ENCODE data around the gene ZNF418.

DNA sequence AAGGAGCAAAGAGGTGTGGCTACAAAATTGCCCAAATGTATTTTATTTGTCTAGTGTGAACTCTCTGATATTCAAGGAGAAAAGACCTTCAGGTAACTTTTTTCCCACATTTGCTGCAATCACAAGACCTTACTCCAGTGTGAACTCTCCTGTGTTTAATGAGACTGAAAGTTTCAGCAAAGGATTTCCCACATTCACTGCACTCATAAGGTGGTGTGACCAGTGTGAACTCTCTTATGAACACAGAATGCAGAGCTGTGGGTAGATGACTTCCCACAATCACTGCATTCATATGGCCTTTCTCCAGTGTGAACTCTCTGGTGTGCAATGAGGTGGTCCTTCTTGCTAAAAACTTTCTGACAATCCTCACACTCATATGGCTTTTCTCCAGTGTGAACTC, 62.8 kb downstream of the ZNF418 start:
- TF ChIP-seq, protein P1, sequence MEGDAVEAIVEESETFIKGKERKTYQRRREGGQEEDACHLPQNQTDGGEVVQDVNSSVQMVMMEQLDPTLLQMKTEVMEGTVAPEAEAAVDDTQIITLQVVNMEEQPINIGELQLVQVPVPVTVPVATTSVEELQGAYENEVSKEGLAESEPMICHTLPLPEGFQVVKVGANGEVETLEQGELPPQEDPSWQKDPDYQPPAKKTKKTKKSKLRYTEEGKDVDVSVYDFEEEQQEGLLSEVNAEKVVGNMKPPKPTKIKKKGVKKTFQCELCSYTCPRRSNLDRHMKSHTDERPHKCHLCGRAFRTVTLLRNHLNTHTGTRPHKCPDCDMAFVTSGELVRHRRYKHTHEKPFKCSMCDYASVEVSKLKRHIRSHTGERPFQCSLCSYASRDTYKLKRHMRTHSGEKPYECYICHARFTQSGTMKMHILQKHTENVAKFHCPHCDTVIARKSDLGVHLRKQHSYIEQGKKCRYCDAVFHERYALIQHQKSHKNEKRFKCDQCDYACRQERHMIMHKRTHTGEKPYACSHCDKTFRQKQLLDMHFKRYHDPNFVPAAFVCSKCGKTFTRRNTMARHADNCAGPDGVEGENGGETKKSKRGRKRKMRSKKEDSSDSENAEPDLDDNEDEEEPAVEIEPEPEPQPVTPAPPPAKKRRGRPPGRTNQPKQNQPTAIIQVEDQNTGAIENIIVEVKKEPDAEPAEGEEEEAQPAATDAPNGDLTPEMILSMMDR (conservative IDR thresholded peaks at IDR 0.05; ENCODE audit: low read length), result no peak
- TF ChIP-seq EZH2phosphoT487 (IDR thresholded peaks at IDR 0.05; ENCODE audit: borderline replicate concordance, low read depth, low read length), result no peak
